SK-N-SH treated with all-trans-retinoic acid at 6 μM for 48 hours (cell line): Measurements from ENCODE around the gene MSANTD7.
"Not testable (repeated sequence)": the region's sequence is repeated elsewhere in the genome, so short reads cannot be mapped to it uniquely, and the experiment has no call there.

Source experiments
- ARNTL ChIP-seq: fragments of 450-650 bp; formaldehyde crosslinking; IDR thresholded peaks from 2 replicates; pipeline ENCODE4 v1.5.0; 2020; ENCODE audit warnings: low read depth, mild to moderate bottlenecking, moderate library complexity, borderline replicate concordance
- OSR1 ChIP-seq: fragments of 250-450 bp; sonication (Bioruptor Pico); IDR thresholded peaks from 2 replicates; pipeline ENCODE4 v1.8.0; 2022; ENCODE audit warnings: moderate library complexity, mild to moderate bottlenecking, inconsistent platforms
- PPARA ChIP-seq: fragments of 250-450 bp; sonication (Bioruptor Pico); IDR thresholded peaks from 2 replicates; pipeline ENCODE4 v1.5.0; 2020; ENCODE audit warnings: mild to moderate bottlenecking, borderline replicate concordance
- RARB ChIP-seq: fragments of 250-450 bp; sonication (Bioruptor Pico); IDR thresholded peaks from 2 replicates; pipeline ENCODE4 v1.8.0; 2021; ENCODE audit warnings: mild to moderate bottlenecking, moderate library complexity
- SNAI2 ChIP-seq: fragments of 250-450 bp; sonication (Bioruptor Pico); IDR thresholded peaks from 2 replicates; pipeline ENCODE4 v1.5.0; 2020; ENCODE audit warnings: mild to moderate bottlenecking, moderate library complexity
- ZC3H10 ChIP-seq: fragments of 250-450 bp; sonication (Bioruptor Pico); IDR thresholded peaks from 2 replicates; pipeline ENCODE4 v1.5.1; 2021; ENCODE audit warnings: mild to moderate bottlenecking, moderate library complexity
- ZFP30 ChIP-seq: fragments of 450-650 bp; formaldehyde crosslinking; IDR thresholded peaks from 2 replicates; pipeline ENCODE4 v1.5.0; 2022; ENCODE audit warnings: mild to moderate bottlenecking, moderate library complexity
- ZNF565 ChIP-seq: fragments of 450-650 bp; formaldehyde crosslinking; conservative IDR thresholded peaks from 2 replicates; pipeline ENCODE4 v1.5.0; 2020; ENCODE audit warnings: low read depth, mild to moderate bottlenecking, moderate library complexity
- ZNF8 ChIP-seq: fragments of 450-650 bp; formaldehyde crosslinking; IDR thresholded peaks from 2 replicates; pipeline ENCODE4 v1.5.0; 2020; ENCODE audit warnings: mild to moderate bottlenecking, moderate library complexity
- TF ChIP-seq, protein P1 (sequence below): fragments of 250-450 bp; sonication (Bioruptor Pico); IDR thresholded peaks from 2 replicates; pipeline ENCODE4 v1.8.0; 2020; ENCODE audit warnings: mild to moderate bottlenecking, moderate library complexity, borderline replicate concordance
- TF ChIP-seq, protein P2 (sequence below): fragments of 250-450 bp; sonication (Bioruptor Pico); IDR thresholded peaks from 2 replicates; pipeline ENCODE4 v1.5.1; 2020; ENCODE audit warnings: low read depth, mild to moderate bottlenecking, moderate library complexity
- TF ChIP-seq, protein P3 (sequence below): fragments of 250-450 bp; sonication (Bioruptor Pico); IDR thresholded peaks from 2 replicates; pipeline ENCODE4 v1.5.0; 2020; ENCODE audit warnings: mild to moderate bottlenecking, moderate library complexity

DNA sequence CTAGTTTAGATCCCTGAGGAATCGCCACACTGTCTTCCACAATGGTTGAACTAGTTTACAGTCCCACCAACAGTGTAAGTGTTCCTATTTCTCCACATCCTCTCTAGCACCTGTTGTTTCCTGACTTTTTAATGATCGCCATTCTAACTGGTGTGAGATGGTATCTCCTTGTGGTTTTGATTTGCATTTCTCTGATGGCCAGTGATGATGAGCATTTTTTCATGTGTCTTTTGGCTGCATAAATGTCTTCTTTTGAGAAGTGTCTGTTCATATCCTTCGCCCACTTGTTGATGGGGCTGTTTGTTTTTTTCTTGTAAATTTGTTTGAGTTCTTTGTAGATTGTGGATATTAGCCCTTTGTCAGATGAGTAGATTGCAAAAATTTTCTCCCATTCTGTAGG lies 26.8 kb downstream of the MSANTD7 start:
- TF ChIP-seq ZFP30; ZC3H10; OSR1 (CRISPR knock-in tag); ZNF8; RARB (CRISPR knock-in tag); PPARA (CRISPR knock-in tag); ARNTL; ZNF565 (CRISPR knock-in tag); SNAI2 (CRISPR knock-in tag): not testable (repeated sequence)
- TF ChIP-seq, protein P1, sequence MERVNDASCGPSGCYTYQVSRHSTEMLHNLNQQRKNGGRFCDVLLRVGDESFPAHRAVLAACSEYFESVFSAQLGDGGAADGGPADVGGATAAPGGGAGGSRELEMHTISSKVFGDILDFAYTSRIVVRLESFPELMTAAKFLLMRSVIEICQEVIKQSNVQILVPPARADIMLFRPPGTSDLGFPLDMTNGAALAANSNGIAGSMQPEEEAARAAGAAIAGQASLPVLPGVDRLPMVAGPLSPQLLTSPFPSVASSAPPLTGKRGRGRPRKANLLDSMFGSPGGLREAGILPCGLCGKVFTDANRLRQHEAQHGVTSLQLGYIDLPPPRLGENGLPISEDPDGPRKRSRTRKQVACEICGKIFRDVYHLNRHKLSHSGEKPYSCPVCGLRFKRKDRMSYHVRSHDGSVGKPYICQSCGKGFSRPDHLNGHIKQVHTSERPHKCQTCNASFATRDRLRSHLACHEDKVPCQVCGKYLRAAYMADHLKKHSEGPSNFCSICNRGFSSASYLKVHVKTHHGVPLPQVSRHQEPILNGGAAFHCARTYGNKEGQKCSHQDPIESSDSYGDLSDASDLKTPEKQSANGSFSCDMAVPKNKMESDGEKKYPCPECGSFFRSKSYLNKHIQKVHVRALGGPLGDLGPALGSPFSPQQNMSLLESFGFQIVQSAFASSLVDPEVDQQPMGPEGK (CRISPR knock-in tag), result not testable (repeated sequence)
- TF ChIP-seq, protein P2, sequence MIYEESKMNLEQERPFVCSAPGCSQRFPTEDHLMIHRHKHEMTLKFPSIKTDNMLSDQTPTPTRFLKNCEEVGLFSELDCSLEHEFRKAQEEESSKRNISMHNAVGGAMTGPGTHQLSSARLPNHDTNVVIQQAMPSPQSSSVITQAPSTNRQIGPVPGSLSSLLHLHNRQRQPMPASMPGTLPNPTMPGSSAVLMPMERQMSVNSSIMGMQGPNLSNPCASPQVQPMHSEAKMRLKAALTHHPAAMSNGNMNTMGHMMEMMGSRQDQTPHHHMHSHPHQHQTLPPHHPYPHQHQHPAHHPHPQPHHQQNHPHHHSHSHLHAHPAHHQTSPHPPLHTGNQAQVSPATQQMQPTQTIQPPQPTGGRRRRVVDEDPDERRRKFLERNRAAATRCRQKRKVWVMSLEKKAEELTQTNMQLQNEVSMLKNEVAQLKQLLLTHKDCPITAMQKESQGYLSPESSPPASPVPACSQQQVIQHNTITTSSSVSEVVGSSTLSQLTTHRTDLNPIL (CRISPR knock-in tag), result not testable (repeated sequence)
- TF ChIP-seq, protein P3, sequence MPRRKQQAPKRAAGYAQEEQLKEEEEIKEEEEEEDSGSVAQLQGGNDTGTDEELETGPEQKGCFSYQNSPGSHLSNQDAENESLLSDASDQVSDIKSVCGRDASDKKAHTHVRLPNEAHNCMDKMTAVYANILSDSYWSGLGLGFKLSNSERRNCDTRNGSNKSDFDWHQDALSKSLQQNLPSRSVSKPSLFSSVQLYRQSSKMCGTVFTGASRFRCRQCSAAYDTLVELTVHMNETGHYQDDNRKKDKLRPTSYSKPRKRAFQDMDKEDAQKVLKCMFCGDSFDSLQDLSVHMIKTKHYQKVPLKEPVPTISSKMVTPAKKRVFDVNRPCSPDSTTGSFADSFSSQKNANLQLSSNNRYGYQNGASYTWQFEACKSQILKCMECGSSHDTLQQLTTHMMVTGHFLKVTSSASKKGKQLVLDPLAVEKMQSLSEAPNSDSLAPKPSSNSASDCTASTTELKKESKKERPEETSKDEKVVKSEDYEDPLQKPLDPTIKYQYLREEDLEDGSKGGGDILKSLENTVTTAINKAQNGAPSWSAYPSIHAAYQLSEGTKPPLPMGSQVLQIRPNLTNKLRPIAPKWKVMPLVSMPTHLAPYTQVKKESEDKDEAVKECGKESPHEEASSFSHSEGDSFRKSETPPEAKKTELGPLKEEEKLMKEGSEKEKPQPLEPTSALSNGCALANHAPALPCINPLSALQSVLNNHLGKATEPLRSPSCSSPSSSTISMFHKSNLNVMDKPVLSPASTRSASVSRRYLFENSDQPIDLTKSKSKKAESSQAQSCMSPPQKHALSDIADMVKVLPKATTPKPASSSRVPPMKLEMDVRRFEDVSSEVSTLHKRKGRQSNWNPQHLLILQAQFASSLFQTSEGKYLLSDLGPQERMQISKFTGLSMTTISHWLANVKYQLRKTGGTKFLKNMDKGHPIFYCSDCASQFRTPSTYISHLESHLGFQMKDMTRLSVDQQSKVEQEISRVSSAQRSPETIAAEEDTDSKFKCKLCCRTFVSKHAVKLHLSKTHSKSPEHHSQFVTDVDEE (CRISPR knock-in tag), result not testable (repeated sequence)
